ENCODE results near the gene ZNF76. TPM values are rescaled to one million over a fixed set of nuclear protein-coding genes. Genes with fewer than 3 reads are reported as not detected.

Gene ZNF76
- total and polyA plus RNA-seq, 10 of the 15 experiments (the other 5 are each of a cell fraction or from before 2014, with no cell fraction given), result 2.8 to 41.0 (median 24.8) TPM

GRCh38 chr6:35282472-35282871, 22.9 kb downstream of the ZNF76 start:
- Histone ChIP-seq H3K4me1 (ENCODE audit: control insufficient read depth, insufficient read depth, low read length) (no peaks in the 10 kb centered on the region), H3K4me3 (no peak overlapping the region), H3K27me3 (replicated peaks in 1 of 2; ENCODE audit: control insufficient read depth in 2 of 2, insufficient read depth in 2 of 2, low read length in 1 of 2) (no peaks in the 10 kb centered on the region), H2AFZ (ENCODE audit: control insufficient read depth, low read depth, low read length) (no peak overlapping the region), H3K36me3 (ENCODE audit: control insufficient read depth in 2 of 2, insufficient read depth in 2 of 2, low read length in 1 of 2) (peaks cover 5 to 15% of the 10 kb centered on the region in 2 experiments; a peak in 3 of 4 replicates), H3K9me3 (replicated peaks; ENCODE audit: control insufficient read depth, insufficient read depth, low read length) (no peaks in the 10 kb centered on the region), H3K4me2 (ENCODE audit: control insufficient read depth, insufficient read depth) (no peak overlapping the region), H3K9ac (ENCODE audit: control insufficient read depth, insufficient read depth, low read length) (no peak overlapping the region), H4K20me1 (ENCODE audit: control insufficient read depth, insufficient read depth) (no peaks in the 10 kb centered on the region), H3K79me2 (ENCODE audit: control insufficient read depth, insufficient read depth, low read length) (no peaks in the 10 kb centered on the region), H3K27ac (ENCODE audit: control insufficient read depth, insufficient read depth) (no peak overlapping the region)
- ChIA-PET CTCF (interaction anchor here (0.9 kb wide), 1 partner anchor 77 kb away, joined by 3 read pairs; no protein-coding TSS in a partner anchor), SMC1A (ENCODE audit: uncharacterized antibody, unreplicated experiment) (no interaction called here), POLR2A (no interaction called here), RAD21 (ENCODE audit: unreplicated experiment) (no interaction called here)
- no TSS peak for BruUV-seq (replicated peaks)
- FAIRE-seq (no peak), DNase-seq (ENCODE audit: low read depth, low spot score) (no peak), ATAC-seq (no peak)
- in situ Hi-C loops (cut with MboI), result no loop called here
- 74% methylated on average over 2 of the region's 2 CpGs for WGBS (ENCODE audit: insufficient coverage, insufficient replicate concordance, low lambda C conversion rate, missing lambda C conversion rate)
- TF ChIP-seq POLR2AphosphoS5 (IDR thresholded peaks at IDR 0.05; ENCODE audit: low read length), result no peak
- TF ChIP-seq SKIL (IDR thresholded peaks at IDR 0.05; ENCODE audit: low read depth, poor library complexity, severe bottlenecking), result no peak
- TF ChIP-seq TARDBP (IDR thresholded peaks at IDR 0.05; ENCODE audit: borderline replicate concordance), result no peak
- no peak for TF ChIP-seq NFXL1 (IDR thresholded peaks at IDR 0.05; ENCODE audit: borderline replicate concordance)
- no peak for TF ChIP-seq SIX5 (IDR thresholded peaks at IDR 0.05; ENCODE audit: low read depth, low read length, severe bottlenecking)
- no peak for TF ChIP-seq HSF1 (IDR thresholded peaks at IDR 0.05; ENCODE audit: low read depth, low read length)
- no peak for TF ChIP-seq IRF3 (IDR thresholded peaks at IDR 0.05)
- no peak for TF ChIP-seq SPI1 (IDR thresholded peaks at IDR 0.05; ENCODE audit: borderline replicate concordance, insufficient read depth, low read depth, low read length)
- no peak for TF ChIP-seq HDAC6 (IDR thresholded peaks at IDR 0.05; ENCODE audit: unreplicated experiment)
- intact Hi-C loops (cut with micrococcal nuclease; ENCODE audit: unreplicated experiment), result no loop called here

Measured in GM12878 (cell line).